OCI-M1 (cell line): ENCODE measurements around the gene TMEM88.

Source experiments
- DNase-seq: peaks from one replicate; lab custom pipeline; 2025; lab: John Stamatoyannopoulos, UW

The TMEM88 gene

GRCh38 chr17:7884581-7885366 lies 29.9 kb downstream of the TMEM88 start:
- peak; percentile 57 for DNase-seq

- peak; percentile 87 for DNase-seq
These were observed 30.7 kb downstream of the TMEM88 start for GRCh38 chr17:7885367-7886226.

- peak; percentile 86 for DNase-seq
These were observed 31.6 kb downstream of the TMEM88 start for GRCh38 chr17:7886227-7887037.

GRCh38 chr17:7887038-7887481 lies 32.2 kb downstream of the TMEM88 start:
- DNase-seq: no peak

- peak; percentile 99 for DNase-seq
These were observed 32.8 kb downstream of the TMEM88 start for GRCh38 chr17:7887482-7888183.

- DNase-seq: no peak
These were observed 33.5 kb downstream of the TMEM88 start, which contains the start of gene CHD3 for GRCh38 chr17:7888184-7888920. TSS of gene CHD3 (plus strand) at chr17:7888789. CDS start at chr17:7889001, 212 bp downstream.

- peak; percentile 42 for DNase-seq
These were observed 34.5 kb downstream of the TMEM88 start for GRCh38 chr17:7889166-7889955.

- no peak for DNase-seq
These were observed 38.5 kb downstream of the TMEM88 start for GRCh38 chr17:7893187-7893880.

GRCh38 chr17:7894226-7894625 lies 39.4 kb downstream of the TMEM88 start:
- no peak for DNase-seq

GRCh38 chr17:7894866-7895265 lies 40.0 kb downstream of the TMEM88 start:
- no peak for DNase-seq

GRCh38 chr17:7897090-7897489 lies 42.2 kb downstream of the TMEM88 start:
- DNase-seq: no peak

- DNase-seq: peak; percentile 77
These were observed 42.9 kb downstream of the TMEM88 start for GRCh38 chr17:7897773-7898172.

- DNase-seq: no peak
These were observed 48.6 kb downstream of the TMEM88 start for GRCh38 chr17:7903154-7904103.
